ENCODE results near the gene LRRC7.

Gene LRRC7

GRCh38 chr1:69523032-69523431 is 44.7 kb upstream of the LRRC7 start:
- H3K79me2 ChIP-seq (ENCODE audit: insufficient read depth, low read length): no peaks in the 10 kb centered on the region
- H2AFZ ChIP-seq (ENCODE audit: low read length): no peak overlapping the region
- H3K4me3 ChIP-seq (ENCODE audit: low read depth, low read length, poor library complexity, severe bottlenecking): no peak overlapping the region
- H3F3A ChIP-seq (ENCODE audit: insufficient read depth, low read length): no peaks in the 10 kb centered on the region
- no peaks in the 10 kb centered on the region for H3K27me3 ChIP-seq (ENCODE audit: insufficient read depth, low read length)
- no peak for TF ChIP-seq EZH2 (IDR thresholded peaks at IDR 0.05; ENCODE audit: borderline replicate concordance, low read length)
- TF ChIP-seq, protein P1, sequence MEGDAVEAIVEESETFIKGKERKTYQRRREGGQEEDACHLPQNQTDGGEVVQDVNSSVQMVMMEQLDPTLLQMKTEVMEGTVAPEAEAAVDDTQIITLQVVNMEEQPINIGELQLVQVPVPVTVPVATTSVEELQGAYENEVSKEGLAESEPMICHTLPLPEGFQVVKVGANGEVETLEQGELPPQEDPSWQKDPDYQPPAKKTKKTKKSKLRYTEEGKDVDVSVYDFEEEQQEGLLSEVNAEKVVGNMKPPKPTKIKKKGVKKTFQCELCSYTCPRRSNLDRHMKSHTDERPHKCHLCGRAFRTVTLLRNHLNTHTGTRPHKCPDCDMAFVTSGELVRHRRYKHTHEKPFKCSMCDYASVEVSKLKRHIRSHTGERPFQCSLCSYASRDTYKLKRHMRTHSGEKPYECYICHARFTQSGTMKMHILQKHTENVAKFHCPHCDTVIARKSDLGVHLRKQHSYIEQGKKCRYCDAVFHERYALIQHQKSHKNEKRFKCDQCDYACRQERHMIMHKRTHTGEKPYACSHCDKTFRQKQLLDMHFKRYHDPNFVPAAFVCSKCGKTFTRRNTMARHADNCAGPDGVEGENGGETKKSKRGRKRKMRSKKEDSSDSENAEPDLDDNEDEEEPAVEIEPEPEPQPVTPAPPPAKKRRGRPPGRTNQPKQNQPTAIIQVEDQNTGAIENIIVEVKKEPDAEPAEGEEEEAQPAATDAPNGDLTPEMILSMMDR (IDR thresholded peaks at IDR 0.05; ENCODE audit: low read length): no peak
- no peaks in the 10 kb centered on the region for H3K9me2 ChIP-seq (ENCODE audit: low read depth, low read length)
- H3K27ac ChIP-seq (ENCODE audit: low read depth, low read length, poor library complexity, severe bottlenecking): no peak overlapping the region
- no peaks in the 10 kb centered on the region for H4K20me1 ChIP-seq (ENCODE audit: insufficient read depth, low read length)
- no peak overlapping the region for H3K4me2 ChIP-seq (ENCODE audit: low read length)
- no peak overlapping the region for H3K9ac ChIP-seq (ENCODE audit: low read length)
- H3K9me3 ChIP-seq (ENCODE audit: low read length): no peaks in the 10 kb centered on the region
- no peaks in the 10 kb centered on the region for H3K4me1 ChIP-seq (ENCODE audit: insufficient read depth, low read length, severe bottlenecking)
- H3K36me3 ChIP-seq (ENCODE audit: insufficient read depth, low read length): no peaks in the 10 kb centered on the region

DNA sequence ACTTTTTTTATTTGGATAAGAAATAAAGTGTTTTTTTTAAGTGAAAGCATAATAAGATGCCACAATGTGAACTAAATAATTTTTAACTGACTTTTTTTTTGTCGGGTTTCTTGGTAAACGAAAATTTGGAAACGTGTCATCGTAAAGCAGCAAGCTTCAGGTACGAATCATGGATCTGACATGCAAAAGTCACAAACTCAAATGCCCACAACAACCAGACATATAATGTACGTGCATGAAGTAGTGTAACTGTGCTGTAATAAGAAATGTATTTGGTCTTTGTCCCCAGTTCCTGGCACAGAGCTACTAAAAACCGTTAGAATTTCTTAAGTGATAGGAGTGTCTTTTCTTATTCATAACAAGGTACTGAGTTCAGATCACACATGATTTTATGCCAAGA is 44.3 kb upstream of the LRRC7 start:
- no peak overlapping the region for H3K4me3 ChIP-seq (ENCODE audit: low read depth, low read length, poor library complexity, severe bottlenecking)
- no peaks in the 10 kb centered on the region for H4K20me1 ChIP-seq (ENCODE audit: insufficient read depth, low read length)
- H3K27me3 ChIP-seq (ENCODE audit: insufficient read depth, low read length): no peaks in the 10 kb centered on the region
- H3K9me3 ChIP-seq (ENCODE audit: low read length): no peaks in the 10 kb centered on the region
- H3F3A ChIP-seq (ENCODE audit: insufficient read depth, low read length): no peaks in the 10 kb centered on the region
- H3K79me2 ChIP-seq (ENCODE audit: insufficient read depth, low read length): no peaks in the 10 kb centered on the region
- no peaks in the 10 kb centered on the region for H3K9me2 ChIP-seq (ENCODE audit: low read depth, low read length)
- H3K4me1 ChIP-seq (ENCODE audit: insufficient read depth, low read length, severe bottlenecking): no peaks in the 10 kb centered on the region
- no peak overlapping the region for H2AFZ ChIP-seq (ENCODE audit: low read length)
- H3K27ac ChIP-seq (ENCODE audit: low read depth, low read length, poor library complexity, severe bottlenecking): no peak overlapping the region
- TF ChIP-seq, protein P1 (IDR thresholded peaks at IDR 0.05; ENCODE audit: low read length): no peak
- TF ChIP-seq EZH2 (IDR thresholded peaks at IDR 0.05; ENCODE audit: borderline replicate concordance, low read length): no peak
- H3K4me2 ChIP-seq (ENCODE audit: low read length): no peak overlapping the region
- no peak overlapping the region for H3K9ac ChIP-seq (ENCODE audit: low read length)
- no peaks in the 10 kb centered on the region for H3K36me3 ChIP-seq (ENCODE audit: insufficient read depth, low read length)

- H3K9ac ChIP-seq (ENCODE audit: low read length): no peak overlapping the region
- TF ChIP-seq, protein P1 (IDR thresholded peaks at IDR 0.05; ENCODE audit: low read length): no peak
- no peak for TF ChIP-seq EZH2 (IDR thresholded peaks at IDR 0.05; ENCODE audit: borderline replicate concordance, low read length)
- no peaks in the 10 kb centered on the region for H3F3A ChIP-seq (ENCODE audit: insufficient read depth, low read length)
- no peak overlapping the region for H3K27ac ChIP-seq (ENCODE audit: low read depth, low read length, poor library complexity, severe bottlenecking)
- H3K9me2 ChIP-seq (ENCODE audit: low read depth, low read length): no peaks in the 10 kb centered on the region
- H3K4me1 ChIP-seq (ENCODE audit: insufficient read depth, low read length, severe bottlenecking): no peaks in the 10 kb centered on the region
- H3K4me2 ChIP-seq (ENCODE audit: low read length): no peak overlapping the region
- H3K4me3 ChIP-seq (ENCODE audit: low read depth, low read length, poor library complexity, severe bottlenecking): no peak overlapping the region
- no peaks in the 10 kb centered on the region for H3K79me2 ChIP-seq (ENCODE audit: insufficient read depth, low read length)
- H3K27me3 ChIP-seq (ENCODE audit: insufficient read depth, low read length): no peaks in the 10 kb centered on the region
- H3K36me3 ChIP-seq (ENCODE audit: insufficient read depth, low read length): no peaks in the 10 kb centered on the region
- no peaks in the 10 kb centered on the region for H4K20me1 ChIP-seq (ENCODE audit: insufficient read depth, low read length)
- H3K9me3 ChIP-seq (ENCODE audit: low read length): no peaks in the 10 kb centered on the region
- H2AFZ ChIP-seq (ENCODE audit: low read length): no peak overlapping the region
These were observed 43.7 kb upstream of the LRRC7 start for GRCh38 chr1:69524015-69524414.
